ENCODE results near the gene MICAL3.

Gene MICAL3

DNA sequence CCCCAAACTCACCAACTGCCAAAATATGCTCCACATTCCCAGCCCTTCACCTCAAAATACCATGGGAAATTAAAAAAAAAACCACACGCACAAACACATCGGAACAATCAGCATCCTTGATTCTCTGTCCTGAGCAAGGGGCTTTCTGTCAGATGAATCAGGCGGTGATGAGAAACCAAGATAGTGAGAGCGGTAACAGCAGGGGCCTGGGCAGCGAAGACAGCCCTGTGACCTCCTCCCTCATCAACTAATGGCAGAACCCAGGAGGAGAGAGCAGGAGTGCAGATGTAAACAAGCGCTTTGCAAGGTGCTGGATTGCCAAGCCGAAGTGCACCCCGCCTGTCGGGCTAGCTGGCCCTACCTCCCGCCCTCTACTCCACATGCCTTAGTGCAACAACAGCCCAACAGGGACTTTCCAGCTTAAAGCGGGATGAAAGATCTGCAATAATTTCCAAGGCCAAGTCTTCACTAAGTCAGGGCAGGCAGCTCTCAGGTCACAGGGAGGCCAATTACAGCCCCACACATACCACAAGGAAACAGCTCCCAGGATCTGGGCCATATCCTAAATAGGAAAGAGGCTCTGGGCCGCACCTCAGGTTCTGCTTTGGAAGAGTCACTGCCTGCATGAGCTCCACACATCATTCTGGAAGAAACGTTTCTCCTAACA is 177.9 kb downstream of the MICAL3 start:
- Mint-ChIP-seq H3K36me3 (peaks cover 33 to 58% of the 10 kb centered on the region in 2 donors), H3K27ac (peak overlapping the region; percentile 68), H3K4me3 (no peak overlapping the region), H3K4me1 (peaks cover 0 to 2% of the 10 kb centered on the region in 2 donors), H3K27me3 (no peaks in the 10 kb centered on the region), H3K9me3 (no peaks in the 10 kb centered on the region)
- DNase-seq (no peak), ATAC-seq (replicated peaks) (no peak)

DNA sequence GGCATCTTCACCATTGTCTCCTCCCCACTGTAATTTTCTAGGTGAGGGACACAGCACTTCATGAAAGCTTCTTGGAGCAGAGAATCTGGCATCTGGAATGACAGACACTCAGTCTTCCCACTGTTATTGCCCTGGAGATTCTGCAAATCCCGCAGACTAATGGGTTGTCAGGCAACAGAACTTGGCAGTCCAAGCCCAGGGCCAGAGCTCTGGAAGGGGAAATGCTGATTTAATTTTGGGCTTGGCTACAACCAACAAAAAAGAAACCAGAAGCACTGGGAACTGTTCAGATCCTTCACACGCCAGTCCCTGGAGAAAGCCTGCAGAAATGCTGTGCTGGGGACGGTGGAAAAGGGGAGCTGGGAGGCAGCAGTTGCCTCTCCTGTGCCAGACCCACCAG is 178.6 kb downstream of the MICAL3 start:
- Mint-ChIP-seq H3K27ac (peak overlapping the region; percentile 59), H3K9me3 (no peaks in the 10 kb centered on the region), H3K4me1 (peaks cover 0 to 2% of the 10 kb centered on the region in 2 donors)

DNA sequence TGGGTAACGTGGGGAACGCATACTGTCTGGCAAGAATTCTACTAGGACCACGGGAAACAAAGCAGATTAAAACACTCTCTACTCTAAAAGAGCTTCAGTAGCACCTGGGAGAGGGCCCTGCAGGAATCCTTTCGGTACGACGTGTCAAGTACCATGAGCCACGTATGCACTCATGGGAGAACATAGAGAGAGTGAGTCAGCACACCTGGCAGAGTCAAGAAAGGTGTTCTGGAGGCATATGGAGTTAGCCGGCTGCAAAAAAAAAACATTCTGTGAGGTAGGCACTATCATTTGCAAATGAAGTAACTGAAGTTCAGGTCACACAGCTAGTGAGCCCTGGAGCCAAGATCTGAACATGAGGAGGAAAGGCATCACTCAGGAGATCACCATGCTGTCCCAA is 179.0 kb downstream of the MICAL3 start:
- Mint-ChIP-seq H3K9me3 (no peaks in the 10 kb centered on the region), H3K27me3 (no peaks in the 10 kb centered on the region), H3K4me3 (no peak overlapping the region), H3K27ac (peak overlapping the region; percentile 59), H3K4me1 (peaks cover 0 to 2% of the 10 kb centered on the region in 2 donors), H3K36me3 (peaks cover 36 to 66% of the 10 kb centered on the region in 2 donors)
- no peak for ATAC-seq (replicated peaks)
- no peak for DNase-seq

More for the DNA sequence above, 178.6 kb downstream of the MICAL3 start:
- Mint-ChIP-seq H3K4me3 (no peak overlapping the region), H3K27me3 (no peaks in the 10 kb centered on the region), H3K36me3 (peaks cover 32 to 61% of the 10 kb centered on the region in 2 donors)
- DNase-seq (no peak), ATAC-seq (replicated peaks) (no peak)

DNA sequence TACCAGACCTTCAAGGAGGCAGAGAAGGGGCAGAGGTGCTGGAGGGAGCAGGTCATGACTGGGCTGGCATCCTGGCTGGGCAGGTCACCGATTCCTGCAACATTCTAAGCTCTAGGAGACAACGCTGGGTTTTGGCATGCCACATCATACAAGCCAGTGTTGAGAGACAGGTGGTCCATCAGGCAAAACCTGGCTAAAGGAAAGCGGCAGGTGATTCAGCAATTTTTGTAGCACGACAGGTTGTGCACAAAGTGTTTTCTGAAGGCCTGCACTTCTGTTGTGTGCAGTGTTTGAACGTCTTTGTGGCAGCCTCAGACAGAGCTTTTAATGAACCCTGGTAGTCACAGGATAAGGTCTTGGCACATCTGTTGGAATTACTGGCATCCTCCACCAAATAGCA is 180.2 kb downstream of the MICAL3 start:
- no peak for ATAC-seq (replicated peaks)
- Mint-ChIP-seq H3K4me1 (peaks cover 0 to 2% of the 10 kb centered on the region in 2 donors), H3K36me3 (peaks cover 35 to 63% of the 10 kb centered on the region in 2 donors), H3K9me3 (no peaks in the 10 kb centered on the region), H3K27me3 (no peaks in the 10 kb centered on the region), H3K4me3 (no peak overlapping the region), H3K27ac (peak overlapping the region; percentile 68)
- no peak for DNase-seq

DNA sequence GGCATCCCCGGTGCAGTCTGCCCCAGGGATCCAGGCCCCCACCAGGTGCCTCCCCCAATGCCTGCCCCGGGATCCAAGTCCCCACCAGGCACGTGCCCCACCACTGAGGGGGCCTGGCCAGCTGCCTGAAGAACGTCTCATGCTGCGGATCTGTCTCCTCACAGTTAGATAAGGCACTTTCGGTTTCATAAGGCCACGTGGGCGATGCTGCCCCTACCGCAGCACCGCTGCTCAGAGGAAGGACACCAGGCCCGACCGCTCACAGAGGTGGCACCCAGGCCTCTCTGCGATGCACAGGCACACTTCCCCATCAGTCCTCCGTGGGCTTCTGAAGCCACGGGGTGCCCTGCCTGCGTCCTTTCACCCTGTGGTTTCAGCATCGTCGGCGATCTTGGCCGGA is 182.0 kb downstream of the MICAL3 start:
- H3K4me1 Mint-ChIP-seq = peaks cover 0 to 2% of the 10 kb centered on the region in 2 donors
- no peak for DNase-seq
- H3K9me3 Mint-ChIP-seq = no peaks in the 10 kb centered on the region
- no peaks in the 10 kb centered on the region for H3K27me3 Mint-ChIP-seq
- H3K4me3 Mint-ChIP-seq = no peak overlapping the region
- peak overlapping the region; percentile 25 for H3K27ac Mint-ChIP-seq
- H3K36me3 Mint-ChIP-seq = peaks cover 35 to 60% of the 10 kb centered on the region in 2 donors
- ATAC-seq (replicated peaks) = peak; percentile 62 to 73

DNA sequence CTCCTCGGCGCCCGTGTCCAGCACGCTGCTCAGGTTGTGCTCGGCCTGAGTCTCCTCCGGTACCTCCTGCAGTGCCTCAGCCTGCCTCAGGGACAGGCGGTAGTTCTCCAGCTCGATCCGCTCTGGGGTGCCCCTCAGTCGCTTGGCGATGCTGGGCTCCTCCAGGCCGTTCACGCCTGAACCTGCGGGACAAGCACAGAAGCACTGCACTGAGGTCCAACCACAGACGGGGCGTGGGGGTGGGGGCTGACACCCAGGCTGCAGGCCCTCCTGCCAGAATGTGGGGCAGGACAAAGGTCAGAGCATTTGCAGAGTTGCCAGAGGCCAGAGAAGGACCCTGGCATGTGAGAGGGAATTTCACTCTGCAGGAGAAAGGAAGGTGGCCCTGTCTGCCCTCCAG is 182.5 kb downstream of the MICAL3 start:
- H3K9me3 Mint-ChIP-seq = no peaks in the 10 kb centered on the region
- H3K4me1 Mint-ChIP-seq = peaks cover 0 to 2% of the 10 kb centered on the region in 2 donors
- H3K36me3 Mint-ChIP-seq = peaks cover 35 to 66% of the 10 kb centered on the region in 2 donors
- no peaks in the 10 kb centered on the region for H3K27me3 Mint-ChIP-seq
- peak overlapping the region; percentile 75 for H3K27ac Mint-ChIP-seq
- H3K4me3 Mint-ChIP-seq = no peak overlapping the region
- no peak for ATAC-seq (replicated peaks)
- DNase-seq = no peak

DNA sequence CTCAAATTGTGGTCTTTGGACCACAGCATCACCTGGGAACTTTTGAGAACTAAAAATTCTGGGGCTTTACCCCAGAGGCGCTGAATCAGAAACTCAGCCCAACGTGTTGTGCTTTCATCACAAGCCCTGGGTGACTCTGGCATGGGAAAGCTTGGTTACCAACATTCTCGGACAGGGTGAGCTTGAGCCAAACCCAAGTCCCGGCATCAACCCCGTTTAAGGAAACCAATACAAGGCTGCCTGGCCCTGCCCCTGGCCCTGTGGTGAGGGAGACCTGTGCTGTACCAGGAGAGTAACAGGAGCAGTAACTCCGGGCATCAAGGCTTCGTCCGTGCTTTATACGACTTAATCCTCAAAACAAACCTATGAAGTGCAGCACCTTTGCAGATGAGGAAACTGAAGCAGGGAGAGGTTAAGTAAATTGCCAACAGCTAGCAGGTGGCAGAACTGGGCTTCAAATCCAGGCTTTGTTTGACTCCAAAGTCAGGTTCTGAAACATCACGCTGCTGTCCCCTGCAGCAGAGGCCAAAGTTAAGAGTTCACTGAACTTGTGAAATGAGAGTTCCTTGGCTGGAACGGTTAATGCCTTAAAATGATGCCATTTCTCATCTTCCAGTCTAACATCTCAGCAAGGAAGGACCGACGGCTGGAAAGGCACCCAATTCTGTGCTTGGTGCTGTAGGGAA is 186.0 kb downstream of the MICAL3 start:
- Mint-ChIP-seq H3K27me3 (no peaks in the 10 kb centered on the region), H3K4me1 (peaks cover 0 to 2% of the 10 kb centered on the region in 2 donors), H3K27ac (no peak overlapping the region), H3K36me3 (peaks cover 32 to 48% of the 10 kb centered on the region in 2 donors), H3K9me3 (no peaks in the 10 kb centered on the region), H3K4me3 (no peak overlapping the region)
- DNase-seq (no peak), ATAC-seq (replicated peaks) (no peak)

DNA sequence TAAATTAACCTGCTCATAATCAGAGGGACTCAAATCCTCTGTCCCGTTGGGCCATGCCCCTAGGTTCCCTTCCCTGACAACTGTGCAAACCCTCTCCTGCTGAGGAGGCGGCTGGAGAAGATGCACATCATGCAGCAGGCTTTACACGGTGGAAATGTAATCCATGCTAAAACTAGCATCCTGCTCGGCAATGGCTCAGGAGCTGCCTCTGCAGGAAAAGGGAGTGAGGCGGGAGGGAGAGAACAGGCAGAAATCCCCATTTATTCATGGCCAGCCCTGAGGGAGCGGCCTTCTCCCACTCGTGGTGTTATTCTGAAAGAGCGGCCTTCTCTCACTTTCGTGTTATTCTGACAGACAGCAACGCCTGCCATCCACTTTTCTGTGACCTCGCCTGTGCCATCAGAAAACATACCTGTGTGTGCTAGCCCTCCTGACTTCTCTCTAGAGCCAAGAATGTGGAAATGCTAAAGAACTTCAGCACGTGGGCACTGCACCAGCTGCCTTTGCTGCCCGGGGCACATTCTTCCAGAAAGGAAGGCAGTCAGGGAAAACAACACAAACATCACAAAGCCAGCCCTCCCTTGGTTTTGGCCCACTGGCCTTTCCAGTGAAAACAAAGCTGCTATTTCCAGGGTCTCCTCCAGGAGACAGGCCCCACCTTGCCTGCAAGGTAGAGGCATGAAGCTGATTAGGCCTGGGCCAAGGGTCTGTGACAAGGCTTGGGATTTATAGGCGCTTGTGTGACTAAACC is 187.2 kb downstream of the MICAL3 start:
- H3K27me3 Mint-ChIP-seq = no peaks in the 10 kb centered on the region
- H3K4me1 Mint-ChIP-seq = peaks cover 0 to 2% of the 10 kb centered on the region in 2 donors

DNA sequence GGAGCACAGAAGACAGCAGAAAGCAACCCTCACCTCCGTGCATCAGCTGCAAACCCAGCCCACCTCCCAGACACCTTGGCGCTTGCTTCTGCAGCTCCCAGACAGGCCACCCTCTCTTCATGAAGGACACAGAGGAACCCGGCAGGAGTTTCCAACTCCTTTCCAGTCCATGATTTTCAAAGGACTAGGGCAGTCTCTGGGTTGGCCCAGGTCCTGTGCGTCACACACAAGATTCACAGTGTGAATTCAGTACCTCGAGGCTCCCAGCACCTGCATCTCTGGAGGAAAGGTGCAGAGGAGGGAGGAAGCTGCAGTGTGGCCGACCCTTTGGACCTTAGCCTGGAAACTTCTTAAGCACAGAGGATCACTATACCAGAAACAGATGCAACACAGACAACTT is 189.1 kb downstream of the MICAL3 start:
- no peak overlapping the region for H3K27ac Mint-ChIP-seq
- H3K9me3 Mint-ChIP-seq = no peaks in the 10 kb centered on the region
- ATAC-seq (replicated peaks) = no peak
- H3K4me3 Mint-ChIP-seq = no peak overlapping the region
- H3K27me3 Mint-ChIP-seq = no peaks in the 10 kb centered on the region
- DNase-seq = no peak
- H3K4me1 Mint-ChIP-seq = peaks cover 15 to 17% of the 10 kb centered on the region in 2 donors
- H3K36me3 Mint-ChIP-seq = peaks cover 18 to 35% of the 10 kb centered on the region in 2 donors

More for the DNA sequence above, 187.2 kb downstream of the MICAL3 start:
- H3K27ac Mint-ChIP-seq = peak overlapping the region; percentile 42
- DNase-seq = no peak
- no peak overlapping the region for H3K4me3 Mint-ChIP-seq
- no peak for ATAC-seq (replicated peaks)
- H3K36me3 Mint-ChIP-seq = peaks cover 24 to 38% of the 10 kb centered on the region in 2 donors
- H3K9me3 Mint-ChIP-seq = no peaks in the 10 kb centered on the region

DNA sequence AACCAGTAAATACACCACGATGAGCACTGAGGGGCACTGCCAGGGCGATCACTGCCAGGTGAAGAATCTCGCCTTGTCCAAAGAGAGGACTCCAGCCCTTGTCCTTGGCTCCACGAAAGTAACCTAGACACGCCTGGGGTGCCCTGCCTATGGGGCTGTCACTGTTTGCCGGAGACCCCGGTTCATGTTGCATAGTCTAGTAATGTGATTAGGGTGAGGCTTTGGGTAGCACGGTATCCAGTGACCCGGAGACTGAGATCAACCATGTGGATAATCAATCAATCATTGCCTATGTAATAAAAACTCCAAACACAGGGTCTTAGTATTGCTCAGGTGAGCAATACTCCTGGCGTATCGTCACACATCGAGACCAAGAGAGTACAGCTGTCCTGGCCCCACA is 190.9 kb downstream of the MICAL3 start:
- DNase-seq = no peak

DNA sequence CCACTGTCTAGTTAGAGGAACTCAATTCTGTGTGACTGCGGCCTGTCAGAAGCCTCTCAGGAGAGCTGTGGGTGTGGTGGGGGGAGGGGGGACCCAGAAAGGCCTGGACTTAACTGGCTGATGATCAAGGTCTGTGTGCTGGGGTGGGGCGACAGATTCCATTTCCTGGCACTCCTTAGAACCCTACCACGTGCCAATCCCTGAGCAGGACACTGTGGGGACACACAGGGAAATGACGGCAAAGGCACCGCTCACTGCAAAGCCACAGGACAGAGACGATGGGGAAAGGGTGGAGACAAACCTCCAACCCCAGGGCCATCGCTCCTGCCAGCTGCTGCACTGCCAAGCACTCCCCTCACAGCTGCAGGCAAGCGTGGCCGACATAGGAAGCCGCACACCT is 191.7 kb downstream of the MICAL3 start:
- peak overlapping the region; percentile 25 for H3K27ac Mint-ChIP-seq
- H3K9me3 Mint-ChIP-seq = no peaks in the 10 kb centered on the region
- peaks cover 24% of the 10 kb centered on the region in 2 donors for H3K4me1 Mint-ChIP-seq
- no peak for DNase-seq
- no peak for ATAC-seq (replicated peaks)
- no peaks in the 10 kb centered on the region for H3K27me3 Mint-ChIP-seq
- H3K36me3 Mint-ChIP-seq = peaks cover 29 to 44% of the 10 kb centered on the region in 2 donors
- no peak overlapping the region for H3K4me3 Mint-ChIP-seq

More for the DNA sequence above, 190.9 kb downstream of the MICAL3 start:
- Mint-ChIP-seq H3K36me3 (peaks cover 23 to 42% of the 10 kb centered on the region in 2 donors), H3K9me3 (no peaks in the 10 kb centered on the region), H3K4me3 (no peak overlapping the region), H3K27ac (no peak overlapping the region), H3K4me1 (peaks cover 24% of the 10 kb centered on the region in 2 donors), H3K27me3 (no peaks in the 10 kb centered on the region)
- ATAC-seq (replicated peaks) = no peak

DNA sequence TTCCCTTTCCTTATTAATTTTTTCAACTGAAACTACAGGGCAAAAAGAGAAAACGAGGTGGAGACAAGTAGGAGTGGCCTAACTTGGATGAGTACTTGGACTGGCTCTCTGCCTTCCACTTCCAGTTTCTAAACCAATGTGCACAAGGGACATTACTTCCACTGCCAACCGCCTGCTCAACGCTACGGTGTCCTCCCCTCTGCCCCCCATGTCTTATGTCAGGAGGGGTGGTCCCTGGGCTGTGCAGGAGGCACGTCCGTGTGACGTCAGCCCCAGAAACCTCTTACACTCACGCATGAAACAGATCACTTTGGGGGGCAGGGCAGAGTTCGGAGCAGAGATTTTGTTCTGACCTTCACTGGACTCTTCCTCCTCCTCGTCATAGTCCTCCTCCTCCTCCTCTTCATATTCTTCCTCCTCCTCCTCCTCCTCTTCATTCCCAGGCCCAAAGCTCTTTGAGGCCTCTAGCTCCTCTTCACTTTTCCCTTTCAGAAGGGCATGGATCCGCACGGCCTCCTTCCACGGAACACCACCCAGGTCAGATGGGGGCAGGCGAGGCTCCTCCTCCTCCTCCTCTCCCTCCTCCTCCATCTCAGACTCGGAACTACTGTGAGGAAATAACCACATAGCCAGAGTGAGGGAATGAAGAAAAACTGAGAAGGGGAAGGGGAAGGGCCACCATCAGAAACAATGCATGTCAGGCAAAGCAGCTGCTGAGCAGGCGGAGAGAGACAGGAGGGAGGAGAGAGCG is 192.7 kb downstream of the MICAL3 start:
- H3K9me3 Mint-ChIP-seq = no peaks in the 10 kb centered on the region
- no peaks in the 10 kb centered on the region for H3K27me3 Mint-ChIP-seq
- peak overlapping the region in 1 of 2 donors; percentile 8 for H3K4me3 Mint-ChIP-seq
- DNase-seq (no peak), ATAC-seq (replicated peaks) (no peak)
- H3K36me3 Mint-ChIP-seq = peaks cover 35 to 46% of the 10 kb centered on the region in 2 donors
- H3K4me1 Mint-ChIP-seq = peaks cover 24% of the 10 kb centered on the region in 2 donors
- H3K27ac Mint-ChIP-seq = peak overlapping the region; percentile 91

DNA sequence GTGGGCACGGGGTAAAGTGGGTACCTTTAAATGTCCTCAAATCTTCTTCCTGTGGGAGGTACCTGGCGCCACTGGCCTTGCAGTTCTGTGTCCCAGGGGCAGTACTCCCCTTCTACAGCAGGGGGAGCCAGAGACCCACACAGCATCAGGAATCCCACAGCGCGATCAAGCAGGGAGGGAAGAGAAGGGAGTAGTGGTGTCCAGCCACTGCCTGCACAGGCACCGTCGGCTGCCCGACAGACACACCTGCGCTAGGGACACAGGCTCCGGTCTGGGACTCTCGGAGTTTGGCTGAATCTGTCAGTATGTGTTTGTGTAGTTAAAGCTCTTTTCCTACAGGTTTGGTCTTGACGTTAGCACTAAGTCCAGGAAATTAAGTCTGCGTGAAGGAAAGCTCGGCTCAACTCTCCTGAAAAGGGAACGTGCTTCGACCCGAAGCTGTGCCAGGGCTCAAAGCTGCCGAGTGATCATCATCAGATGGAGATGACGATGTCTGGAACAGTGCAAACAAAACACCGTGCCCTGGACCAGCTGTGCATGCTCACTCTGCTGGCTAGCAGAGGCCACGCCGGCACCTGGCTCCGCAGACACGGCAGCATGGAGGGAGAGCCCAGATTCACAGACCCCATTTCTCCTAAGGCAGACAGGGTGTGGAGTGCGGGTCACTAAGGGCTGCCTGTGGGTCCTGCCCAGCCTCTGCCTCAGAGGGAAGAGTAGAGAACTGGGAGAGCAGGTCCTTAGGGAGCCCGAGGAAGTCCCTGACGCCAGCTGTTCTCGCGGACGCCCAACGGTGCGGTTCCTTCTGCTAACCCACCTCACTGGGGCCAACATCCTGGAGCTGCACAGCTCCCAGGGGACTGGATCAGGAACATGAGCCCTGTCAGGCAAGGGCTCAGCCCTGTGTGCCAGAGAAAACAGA is 194.1 kb downstream of the MICAL3 start:
- Mint-ChIP-seq H3K4me1 (peaks cover 24 to 26% of the 10 kb centered on the region in 2 donors), H3K27me3 (no peaks in the 10 kb centered on the region), H3K27ac (peak overlapping the region; percentile 91), H3K4me3 (no peak overlapping the region), H3K9me3 (no peaks in the 10 kb centered on the region), H3K36me3 (peaks cover 42 to 55% of the 10 kb centered on the region in 2 donors)
- peak; percentile 85 to 90 for ATAC-seq (replicated peaks)
- peak; percentile 64 for DNase-seq

Data from stimulated activated naive B cell treated with anti-CD40 and anti-IgM and Interleukin-4, amounts not matched to agents 10 μg/mL and 1 μg/mL and 100 μg/mL, for 72 hours (primary cell).